WERI-Rb-1 (cell line): ENCODE data around the gene PRIM2.

Experiments
- DNase-seq: peaks from one replicate; pipeline ENCODE4 v3.0.0-alpha.2; 2020
- H3K27ac ChIP-seq: fragments of 250-450 bp; sonication (Bioruptor Pico); 2 replicates; pipeline ENCODE4 v1.5.1; 2020; ENCODE audit warnings: mild to moderate bottlenecking, moderate library complexity
- H3K27me3 ChIP-seq: fragments of 250-450 bp; sonication (Bioruptor Pico); 2 replicates; pipeline ENCODE4 v1.5.1; 2021; ENCODE audit warnings: mild to moderate bottlenecking, low read depth, moderate library complexity; ENCODE audit not compliant: insufficient read depth, severe bottlenecking
- H3K36me3 ChIP-seq: fragments of 250-450 bp; sonication (Bioruptor Pico); 2 replicates; pipeline ENCODE4 v1.5.1; 2020; ENCODE audit warnings: mild to moderate bottlenecking, moderate library complexity
- H3K4me3 ChIP-seq: 2 replicates; pipeline ENCODE4 v1.5.1; 2011; ENCODE audit warnings: low read depth, mild to moderate bottlenecking, control low read depth, low read length
- H3K9me3 ChIP-seq: fragments of 250-450 bp; sonication (Bioruptor Pico); 2 replicates; pipeline ENCODE4 v1.5.1; 2021; ENCODE audit warnings: mild to moderate bottlenecking, moderate library complexity; ENCODE audit not compliant: severe bottlenecking
- TF ChIP-seq, protein P1 (sequence below): IDR thresholded peaks from 2 replicates; pipeline ENCODE4 v1.5.1; 2011; ENCODE audit warnings: low read depth, mild to moderate bottlenecking, control low read depth, inconsistent platforms, low read length

Gene PRIM2

DNA sequence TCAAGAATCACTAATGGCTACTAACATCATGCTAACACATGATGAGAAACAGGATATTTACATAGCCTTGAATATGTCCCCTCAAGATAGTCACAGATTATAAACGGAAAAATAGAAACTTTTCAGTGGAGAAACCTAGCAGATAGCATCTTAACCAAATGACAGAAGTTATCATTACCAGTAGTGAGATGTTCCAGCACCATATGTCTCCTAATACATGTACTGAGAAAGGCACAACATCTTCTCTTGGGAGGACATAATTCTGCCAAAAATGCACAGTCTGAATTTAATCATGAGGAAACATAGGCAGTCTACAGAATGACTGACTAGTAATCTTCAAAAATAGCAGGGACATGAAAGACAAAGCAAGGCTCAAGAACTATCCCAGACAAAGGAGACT is 19.9 kb upstream of the PRIM2 start:
- Histone ChIP-seq H3K27ac (no peak overlapping the region), H3K36me3 (no peaks in the 10 kb centered on the region), H3K4me3 (no peak overlapping the region), H3K9me3 (no peaks in the 10 kb centered on the region), H3K27me3 (no peaks in the 10 kb centered on the region)
- DNase-seq: no peak
- TF ChIP-seq, protein P1, sequence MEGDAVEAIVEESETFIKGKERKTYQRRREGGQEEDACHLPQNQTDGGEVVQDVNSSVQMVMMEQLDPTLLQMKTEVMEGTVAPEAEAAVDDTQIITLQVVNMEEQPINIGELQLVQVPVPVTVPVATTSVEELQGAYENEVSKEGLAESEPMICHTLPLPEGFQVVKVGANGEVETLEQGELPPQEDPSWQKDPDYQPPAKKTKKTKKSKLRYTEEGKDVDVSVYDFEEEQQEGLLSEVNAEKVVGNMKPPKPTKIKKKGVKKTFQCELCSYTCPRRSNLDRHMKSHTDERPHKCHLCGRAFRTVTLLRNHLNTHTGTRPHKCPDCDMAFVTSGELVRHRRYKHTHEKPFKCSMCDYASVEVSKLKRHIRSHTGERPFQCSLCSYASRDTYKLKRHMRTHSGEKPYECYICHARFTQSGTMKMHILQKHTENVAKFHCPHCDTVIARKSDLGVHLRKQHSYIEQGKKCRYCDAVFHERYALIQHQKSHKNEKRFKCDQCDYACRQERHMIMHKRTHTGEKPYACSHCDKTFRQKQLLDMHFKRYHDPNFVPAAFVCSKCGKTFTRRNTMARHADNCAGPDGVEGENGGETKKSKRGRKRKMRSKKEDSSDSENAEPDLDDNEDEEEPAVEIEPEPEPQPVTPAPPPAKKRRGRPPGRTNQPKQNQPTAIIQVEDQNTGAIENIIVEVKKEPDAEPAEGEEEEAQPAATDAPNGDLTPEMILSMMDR: no peak

DNA sequence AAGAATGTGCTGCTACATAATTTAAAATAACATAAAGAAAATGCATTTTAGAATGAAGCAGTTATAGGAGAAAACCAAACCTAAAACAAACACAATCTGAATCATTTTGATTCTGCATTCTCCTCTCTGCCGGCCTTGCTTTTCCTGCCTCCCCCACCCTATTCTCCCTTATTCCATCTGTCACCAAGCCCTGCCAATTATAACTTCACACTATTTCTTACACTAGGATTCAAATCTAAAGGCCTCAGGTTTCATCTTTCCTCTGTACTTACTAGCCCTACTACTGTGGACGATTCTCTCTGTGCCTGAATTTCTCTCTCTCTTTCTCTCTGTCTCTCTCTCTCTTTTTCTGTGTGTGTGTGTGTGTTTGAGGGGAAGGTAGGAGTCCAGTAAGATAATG is 18.7 kb upstream of the PRIM2 start:
- Histone ChIP-seq H3K9me3 (no peaks in the 10 kb centered on the region), H3K27me3 (no peaks in the 10 kb centered on the region), H3K36me3 (no peaks in the 10 kb centered on the region), H3K4me3 (no peak overlapping the region), H3K27ac (no peak overlapping the region)
- TF ChIP-seq, protein P1: no peak
- no peak for DNase-seq

DNA sequence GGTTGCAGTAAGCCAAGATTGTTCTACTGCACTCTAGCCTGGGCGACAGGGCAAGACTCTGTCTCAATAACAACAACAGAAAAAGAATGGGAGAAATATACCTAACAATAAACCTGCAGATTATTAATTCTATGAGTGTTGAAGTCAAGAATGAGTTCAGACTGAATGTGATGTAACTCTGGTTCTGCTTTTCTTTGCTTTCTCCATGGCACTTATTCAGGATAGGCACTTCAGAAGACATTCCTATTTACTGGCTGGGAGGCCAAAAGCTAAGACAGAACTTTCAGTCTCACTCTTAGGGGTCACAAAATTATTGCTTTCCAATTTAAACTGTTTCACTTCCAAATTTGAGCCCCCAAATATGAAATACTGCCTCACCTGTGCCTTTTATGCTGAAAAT is 15.7 kb upstream of the PRIM2 start:
- no peaks in the 10 kb centered on the region for H3K27me3 ChIP-seq
- H3K4me3 ChIP-seq: no peak overlapping the region
- no peaks in the 10 kb centered on the region for H3K9me3 ChIP-seq
- no peak overlapping the region for H3K27ac ChIP-seq
- H3K36me3 ChIP-seq: no peaks in the 10 kb centered on the region
- TF ChIP-seq, protein P1: no peak
- DNase-seq: no peak

DNA sequence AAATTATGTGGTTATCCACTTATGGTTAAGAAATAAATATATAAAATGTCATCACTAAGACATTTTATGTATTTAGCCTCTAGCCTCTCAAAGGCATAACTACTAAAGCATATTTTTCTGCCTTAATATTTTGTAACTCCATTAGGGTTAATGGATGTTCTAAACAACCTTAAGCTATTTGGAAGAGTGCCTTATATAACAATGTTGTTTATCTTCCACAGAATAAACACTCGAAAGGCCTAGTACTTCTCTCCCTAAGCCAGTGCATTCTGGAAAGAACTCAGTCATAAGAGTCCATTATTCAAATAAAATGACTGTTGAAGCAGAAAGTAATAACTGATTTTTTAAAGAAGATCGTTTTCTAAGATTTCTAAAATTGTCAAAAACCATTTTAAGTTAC is 15.0 kb upstream of the PRIM2 start:
- Histone ChIP-seq H3K27ac (no peak overlapping the region), H3K9me3 (no peaks in the 10 kb centered on the region), H3K4me3 (no peak overlapping the region), H3K27me3 (no peaks in the 10 kb centered on the region), H3K36me3 (no peaks in the 10 kb centered on the region)
- TF ChIP-seq, protein P1: no peak
- no peak for DNase-seq

DNA sequence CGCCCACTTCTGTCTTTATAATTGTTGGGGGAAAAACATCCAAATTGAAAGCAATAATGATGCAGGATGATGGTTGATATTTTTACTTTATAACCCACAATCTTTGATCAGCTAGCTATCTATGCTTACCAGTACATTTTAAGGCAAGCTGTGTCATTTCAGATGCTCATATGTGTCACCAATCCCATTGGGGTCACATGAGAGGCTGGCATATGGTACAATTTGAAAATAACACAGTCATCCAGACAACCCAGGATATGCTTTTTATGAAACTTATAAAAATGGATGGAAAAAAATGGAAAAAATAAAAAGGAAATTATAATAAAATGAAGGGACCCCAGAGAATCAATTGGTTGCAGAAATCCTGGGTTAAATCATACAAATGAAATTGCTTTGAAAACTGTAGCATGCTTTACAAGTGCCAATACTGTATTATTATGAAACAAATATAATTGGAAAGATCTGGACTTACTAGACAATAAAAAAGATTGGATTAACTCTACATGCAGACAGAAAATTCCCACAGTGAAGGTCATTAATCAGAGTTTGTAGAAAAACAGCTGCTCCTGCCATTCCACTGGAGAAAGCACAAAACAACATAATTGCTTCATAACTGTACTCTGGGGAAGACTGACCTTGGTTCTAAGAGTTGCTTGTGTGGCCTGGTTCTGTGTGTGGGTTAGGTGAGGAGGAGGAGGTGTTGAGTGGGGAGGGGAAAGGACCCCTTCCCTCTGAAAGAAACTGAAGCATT is 13.3 kb upstream of the PRIM2 start:
- H3K36me3 ChIP-seq: no peaks in the 10 kb centered on the region
- H3K4me3 ChIP-seq: no peak overlapping the region
- H3K27ac ChIP-seq: no peak overlapping the region
- TF ChIP-seq, protein P1: no peak
- H3K27me3 ChIP-seq: no peaks in the 10 kb centered on the region
- no peak for DNase-seq
- H3K9me3 ChIP-seq: no peaks in the 10 kb centered on the region

DNA sequence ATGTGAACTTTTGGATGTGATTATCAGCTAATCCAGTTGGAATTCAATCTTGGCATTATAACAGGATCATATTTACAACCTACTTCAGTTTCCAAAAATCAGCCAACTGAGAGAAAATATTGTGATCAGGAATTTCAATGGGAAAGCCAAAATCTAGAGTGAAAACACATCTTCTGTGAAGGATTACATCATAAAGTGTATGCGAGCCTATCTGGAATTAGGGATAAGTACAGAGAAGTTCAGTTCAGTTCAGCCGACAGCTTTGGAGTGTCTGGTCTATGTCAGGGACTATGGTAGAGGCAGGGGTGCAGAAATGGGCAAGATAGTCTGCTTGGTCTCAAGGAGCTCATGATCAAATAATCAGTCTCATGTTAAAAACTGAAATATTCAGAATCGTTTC is 12.3 kb upstream of the PRIM2 start:
- TF ChIP-seq, protein P1: no peak
- Histone ChIP-seq H3K27ac (no peak overlapping the region), H3K4me3 (no peak overlapping the region), H3K27me3 (no peaks in the 10 kb centered on the region), H3K9me3 (peaks cover 5% of the 10 kb centered on the region), H3K36me3 (no peaks in the 10 kb centered on the region)
- DNase-seq: peak; percentile 29
